OCI-LY3 (cell line): ENCODE measurements around the gene SACM1L.
"Not testable (repeated sequence)": the region's sequence is repeated elsewhere in the genome, so short reads cannot be mapped to it uniquely, and the experiment has no call there.

ENCODE experiments used
- H2AFZ ChIP-seq: fragments of 200-600, 300-600 bp; shearing (Covaris generic); 2 replicates; pipeline ENCODE4 v1.6.0; 2014; ENCODE audit warnings: antibody characterized with exemption, low read depth, low read length
- H3K27ac ChIP-seq: fragments of 200-600, 300-600 bp; sonication (generic); 2 replicates; pipeline ENCODE4 v1.5.1; 2014; ENCODE audit warnings: mild to moderate bottlenecking, low read length, moderate library complexity, mixed read lengths
- H3K27me3 ChIP-seq: fragments of 200-600, 300-600 bp; sonication (generic); 2 replicates; pipeline ENCODE4 v1.6.1; 2014; ENCODE audit warnings: low read depth, low read length, mixed read lengths
- H3K36me3 ChIP-seq: fragments of 200-600, 300-600 bp; sonication (generic); replicated peaks from 2 replicates; pipeline ENCODE3; 2014; ENCODE audit warnings: low read depth, low read length, mixed read lengths
- H3K4me1 ChIP-seq: fragments of 300-600, 200-600 bp; sonication (generic); 2 replicates; pipeline ENCODE4 v1.6.1; 2014; ENCODE audit warnings: low read length, mixed read lengths
- H3K4me2 ChIP-seq: fragments of 200-600, 300-600 bp; sonication (generic); 2 replicates; pipeline ENCODE4 v1.6.1; 2014; ENCODE audit warnings: low read length, mixed read lengths
- H3K4me3 ChIP-seq: fragments of 300-600, 200-600 bp; sonication (generic); 2 replicates; pipeline ENCODE4 v1.5.1; 2014; ENCODE audit warnings: antibody characterized with exemption, mild to moderate bottlenecking, low read length, moderate library complexity
- H3K79me2 ChIP-seq: fragments of 300-600, 200-600 bp; shearing (Covaris generic); 2 replicates; pipeline ENCODE4 v1.6.1; 2014; ENCODE audit warnings: mild to moderate bottlenecking, low read length, mixed read lengths
- H3K9ac ChIP-seq: fragments of 300-600, 200-600 bp; shearing (Covaris generic); 2 replicates; pipeline ENCODE4 v1.6.0; 2014; ENCODE audit warnings: mild to moderate bottlenecking, low read length, moderate library complexity
- H3K9me3 ChIP-seq: fragments of 200-600, 300-600 bp; shearing (Covaris generic); 2 replicates; pipeline ENCODE4 v1.6.1; 2014; ENCODE audit warnings: low read length, mixed read lengths; ENCODE audit not compliant: insufficient read depth
- H4K20me1 ChIP-seq: fragments of 200-600, 300-600 bp; sonication (generic); 2 replicates; pipeline ENCODE4 v1.6.1; 2016; ENCODE audit warnings: low read length, mixed read lengths; ENCODE audit not compliant: insufficient read depth
- EZH2phosphoT487 ChIP-seq: fragments of 200-600 bp; shearing (Covaris generic); IDR thresholded peaks from 2 replicates; pipeline ENCODE4 v1.6.1; 2018; ENCODE audit warnings: antibody characterized with exemption, mixed run types, low read depth
- TF ChIP-seq, protein P1 (sequence below): fragments of 200-600, 300-600 bp; sonication (generic); IDR thresholded peaks from 2 replicates; pipeline ENCODE4 v1.5.1; 2014; ENCODE audit warnings: antibody characterized with exemption, low read length, low read depth

Gene SACM1L

DNA sequence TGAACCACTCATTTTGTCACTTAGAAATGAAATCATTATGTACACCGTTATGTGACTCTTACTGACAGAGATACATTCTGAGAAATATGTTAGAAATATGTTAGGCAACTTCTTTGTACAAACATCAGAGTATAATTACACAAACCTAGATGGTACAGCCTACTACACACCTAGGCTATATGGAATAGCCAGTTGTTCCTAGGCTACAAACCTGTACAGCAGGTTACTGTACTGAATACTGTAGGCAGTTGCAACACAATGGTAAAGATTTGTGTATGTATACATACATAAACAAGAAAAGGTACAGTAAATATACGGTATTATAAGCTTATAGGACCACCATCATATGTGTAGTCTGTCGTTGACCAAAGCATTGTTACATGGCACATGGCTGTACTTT lies 3.7 kb downstream of the SACM1L start:
- no peak overlapping the region for H3K4me3 ChIP-seq
- TF ChIP-seq, protein P1, sequence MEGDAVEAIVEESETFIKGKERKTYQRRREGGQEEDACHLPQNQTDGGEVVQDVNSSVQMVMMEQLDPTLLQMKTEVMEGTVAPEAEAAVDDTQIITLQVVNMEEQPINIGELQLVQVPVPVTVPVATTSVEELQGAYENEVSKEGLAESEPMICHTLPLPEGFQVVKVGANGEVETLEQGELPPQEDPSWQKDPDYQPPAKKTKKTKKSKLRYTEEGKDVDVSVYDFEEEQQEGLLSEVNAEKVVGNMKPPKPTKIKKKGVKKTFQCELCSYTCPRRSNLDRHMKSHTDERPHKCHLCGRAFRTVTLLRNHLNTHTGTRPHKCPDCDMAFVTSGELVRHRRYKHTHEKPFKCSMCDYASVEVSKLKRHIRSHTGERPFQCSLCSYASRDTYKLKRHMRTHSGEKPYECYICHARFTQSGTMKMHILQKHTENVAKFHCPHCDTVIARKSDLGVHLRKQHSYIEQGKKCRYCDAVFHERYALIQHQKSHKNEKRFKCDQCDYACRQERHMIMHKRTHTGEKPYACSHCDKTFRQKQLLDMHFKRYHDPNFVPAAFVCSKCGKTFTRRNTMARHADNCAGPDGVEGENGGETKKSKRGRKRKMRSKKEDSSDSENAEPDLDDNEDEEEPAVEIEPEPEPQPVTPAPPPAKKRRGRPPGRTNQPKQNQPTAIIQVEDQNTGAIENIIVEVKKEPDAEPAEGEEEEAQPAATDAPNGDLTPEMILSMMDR: no peak
- no peak for TF ChIP-seq EZH2phosphoT487
- H3K79me2 ChIP-seq: peaks cover 79% of the 10 kb centered on the region
- no peaks in the 10 kb centered on the region for H3K9me3 ChIP-seq
- H4K20me1 ChIP-seq: peaks cover 37% of the 10 kb centered on the region
- peaks cover 10% of the 10 kb centered on the region for H3K36me3 ChIP-seq
- H2AFZ ChIP-seq: no peak overlapping the region
- H3K9ac ChIP-seq: no peak overlapping the region
- H3K27me3 ChIP-seq: no peaks in the 10 kb centered on the region
- H3K27ac ChIP-seq: no peak overlapping the region
- H3K4me2 ChIP-seq: no peak overlapping the region
- H3K4me1 ChIP-seq: peaks cover 19% of the 10 kb centered on the region

DNA sequence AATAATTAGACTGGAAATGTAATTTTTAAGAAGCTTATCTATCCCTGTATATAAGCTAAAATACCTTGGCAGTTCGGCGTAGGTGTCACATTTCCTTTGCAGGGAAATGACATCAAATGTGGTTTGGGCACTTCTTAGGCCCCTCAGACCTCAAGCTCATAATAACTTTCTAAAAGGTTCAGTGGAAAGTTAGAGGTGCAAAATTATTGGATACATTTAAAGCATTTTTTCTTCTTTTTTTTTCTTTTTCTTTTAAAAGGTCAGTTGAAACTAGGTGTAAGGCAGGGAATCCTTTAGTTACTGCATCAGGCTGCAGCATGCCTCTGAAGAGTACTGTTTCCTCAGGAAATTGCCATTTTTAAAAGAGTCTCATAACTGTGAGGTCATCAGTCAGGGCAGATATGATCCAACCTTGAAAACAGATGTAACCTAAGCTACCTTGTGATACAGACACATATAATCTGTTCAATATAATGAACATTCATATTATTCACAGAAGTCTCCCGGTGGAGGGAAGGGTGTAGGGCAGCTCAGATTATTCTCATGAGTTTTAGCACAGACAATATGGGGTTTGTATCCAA lies 4.8 kb downstream of the SACM1L start:
- H3K9ac ChIP-seq: no peak overlapping the region
- H3K4me3 ChIP-seq: no peak overlapping the region
- H3K4me2 ChIP-seq: no peak overlapping the region
- no peaks in the 10 kb centered on the region for H3K9me3 ChIP-seq
- peaks cover 10% of the 10 kb centered on the region for H3K36me3 ChIP-seq
- H3K27ac ChIP-seq: no peak overlapping the region
- H2AFZ ChIP-seq: no peak overlapping the region
- peaks cover 37% of the 10 kb centered on the region for H4K20me1 ChIP-seq
- H3K79me2 ChIP-seq: peaks cover 83% of the 10 kb centered on the region
- no peaks in the 10 kb centered on the region for H3K27me3 ChIP-seq
- TF ChIP-seq, protein P1: no peak
- TF ChIP-seq EZH2phosphoT487: no peak
- peaks cover 19% of the 10 kb centered on the region for H3K4me1 ChIP-seq

DNA sequence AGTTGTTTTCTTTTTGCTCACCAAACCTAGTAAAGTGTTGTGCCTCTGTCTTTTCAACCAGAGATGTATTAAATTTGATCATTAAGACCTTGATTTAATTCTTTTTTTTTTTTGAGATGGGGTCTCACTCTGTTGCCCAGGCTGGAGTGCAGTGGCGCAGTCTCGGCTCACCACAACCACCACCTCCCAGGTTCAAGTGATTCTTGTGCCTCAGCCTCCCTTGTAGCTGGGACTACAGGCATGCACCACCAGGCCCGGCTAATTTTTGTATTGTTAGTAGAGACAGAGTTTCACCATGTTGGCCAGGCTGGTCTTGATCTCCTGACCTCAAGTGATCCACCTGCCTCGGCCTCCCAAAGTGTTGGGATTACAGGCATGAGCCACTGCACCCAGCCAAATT lies 6.0 kb downstream of the SACM1L start:
- not testable (repeated sequence) for H2AFZ ChIP-seq, H3K27me3 ChIP-seq, H3K4me2 ChIP-seq, H3K4me3 ChIP-seq, H3K27ac ChIP-seq, H3K9ac ChIP-seq, H3K9me3 ChIP-seq
- Histone ChIP-seq H4K20me1 (peaks cover 42% of the 10 kb centered on the region), H3K79me2 (peaks cover 82% of the 10 kb centered on the region), H3K36me3 (peaks cover 10% of the 10 kb centered on the region), H3K4me1 (peaks cover 18% of the 10 kb centered on the region)

GRCh38 chr3:45700570-45701073 lies 11.4 kb downstream of the SACM1L start:
- Histone ChIP-seq H4K20me1 (peaks cover 26% of the 10 kb centered on the region; the same call in 1 of the 2 replicates), H3K27ac (no peak overlapping the region), H3K27me3 (no peaks in the 10 kb centered on the region), H3K4me3 (no peak overlapping the region), H3K9me3 (no peaks in the 10 kb centered on the region), H3K79me2 (peaks cover 46% of the 10 kb centered on the region), H3K36me3 (peaks cover 13% of the 10 kb centered on the region), H3K9ac (no peak overlapping the region), H3K4me2 (no peak overlapping the region), H2AFZ (no peak overlapping the region), H3K4me1 (no peaks in the 10 kb centered on the region)
- TF ChIP-seq, protein P1: no peak
- TF ChIP-seq EZH2phosphoT487: no peak
